ENCODE results near the gene ZBED1.

GRCh38 chrX:2503591-2504500, 3.1 kb upstream of the ZBED1 start:
- TF ChIP-seq POLR2A (IDR thresholded peaks at IDR 0.05; ENCODE audit: low read length) (no peak), GATA1 (IDR thresholded peaks at IDR 0.05; ENCODE audit: low read depth, low read length) (no peak)

All from erythroblast (primary cell).